Common myeloid progenitor, CD34-positive (primary cell): ENCODE measurements around the gene DHRS13.

ENCODE experiments used
- CTCF ChIA-PET: fragments of 350-600 bp; sonication (Branson Sonifier 250); formaldehyde crosslinking; loops from one replicate; lab custom pipeline; 2021; ENCODE audit warnings: antibody characterized with exemption; lab: Charles Lee
- POLR2A ChIA-PET: fragments of 350-600 bp; sonication (Branson Sonifier 250); formaldehyde crosslinking; loops from one replicate; lab custom pipeline; 2021; ENCODE audit warnings: antibody characterized with exemption; lab: Charles Lee
- DNase-seq, 3 donors: peaks; one replicate each; pipeline versions ENCODE4 v3.0.0 to v3.0.0-alpha.2; 2013
- H3K27ac ChIP-seq, 2 experiments: 1 replicate in 1 of 2; 2 replicates in 1 of 2; pipeline ENCODE4 v1.7.0; 2013; ENCODE audit warnings: inconsistent platforms in 2 of 2, low read length in 2 of 2, mild to moderate bottlenecking in 2 of 2, low read depth in 1 of 2, moderate library complexity in 1 of 2; ENCODE audit not compliant: severe bottlenecking in 2 of 2, insufficient read depth in 1 of 2, poor library complexity in 1 of 2
- H3K27me3 ChIP-seq, 5 experiments: replicated peaks in 2 of 5; 1 replicate in 3 of 5; 2 replicates in 2 of 5; pipeline versions ENCODE4 v1.6.1 to v1.7.0; 2013; ENCODE audit warnings: low read length in 4 of 5, mild to moderate bottlenecking in 2 of 5, moderate library complexity in 2 of 5, inconsistent platforms in 1 of 5; ENCODE audit not compliant: insufficient read depth in 5 of 5, control insufficient read depth in 4 of 5
- H3K36me3 ChIP-seq, 4 experiments: 1 replicate in 2 of 4; 2 replicates in 2 of 4; pipeline versions ENCODE4 v1.6.1 to v1.7.0; 2013; ENCODE audit warnings: low read length in 3 of 4, control low read depth in 1 of 4, mild to moderate bottlenecking in 1 of 4; ENCODE audit not compliant: control insufficient read depth in 4 of 4, insufficient read depth in 4 of 4
- H3K4me1 ChIP-seq, 4 experiments: 1 replicate in 3 of 4; 2 replicates in 1 of 4; pipeline versions ENCODE4 v1.6.1 to v1.7.1; 2013; ENCODE audit warnings: low read length in 3 of 4, mild to moderate bottlenecking in 3 of 4, control low read depth in 1 of 4, inconsistent platforms in 1 of 4, moderate library complexity in 1 of 4; ENCODE audit not compliant: control insufficient read depth in 4 of 4, insufficient read depth in 4 of 4; ENCODE audit errors: control extremely low read depth in 1 of 4
- H3K4me3 ChIP-seq, 7 experiments: 1 replicate in 4 of 7; 2 replicates in 3 of 7; pipeline versions ENCODE4 v1.5.1 to v1.7.0; 2013; ENCODE audit warnings: mild to moderate bottlenecking in 7 of 7, low read length in 6 of 7, moderate library complexity in 6 of 7, inconsistent platforms in 2 of 7, low read depth in 2 of 7, control low read depth in 1 of 7; ENCODE audit not compliant: insufficient read depth in 4 of 7, control insufficient read depth in 1 of 7; ENCODE audit errors: extremely low read depth in 1 of 7
- H3K9me3 ChIP-seq, 5 experiments: 1 replicate in 4 of 5; 2 replicates in 1 of 5; pipeline versions ENCODE4 v1.6.1 to v1.7.1; 2013; ENCODE audit warnings: low read length in 4 of 5, mild to moderate bottlenecking in 2 of 5, inconsistent platforms in 1 of 5, low read depth in 1 of 5, moderate library complexity in 1 of 5; ENCODE audit not compliant: control insufficient read depth in 4 of 5, insufficient read depth in 2 of 5; ENCODE audit errors: control extremely low read depth in 1 of 5
- WGBS: methylation state at CpG from one replicate; pipeline ENCODE4 v1.1.5; 2013; ENCODE audit not compliant: insufficient coverage; 5-methylcytosine and 5-hydroxymethylcytosine counted together

DHRS13 gene

DNA sequence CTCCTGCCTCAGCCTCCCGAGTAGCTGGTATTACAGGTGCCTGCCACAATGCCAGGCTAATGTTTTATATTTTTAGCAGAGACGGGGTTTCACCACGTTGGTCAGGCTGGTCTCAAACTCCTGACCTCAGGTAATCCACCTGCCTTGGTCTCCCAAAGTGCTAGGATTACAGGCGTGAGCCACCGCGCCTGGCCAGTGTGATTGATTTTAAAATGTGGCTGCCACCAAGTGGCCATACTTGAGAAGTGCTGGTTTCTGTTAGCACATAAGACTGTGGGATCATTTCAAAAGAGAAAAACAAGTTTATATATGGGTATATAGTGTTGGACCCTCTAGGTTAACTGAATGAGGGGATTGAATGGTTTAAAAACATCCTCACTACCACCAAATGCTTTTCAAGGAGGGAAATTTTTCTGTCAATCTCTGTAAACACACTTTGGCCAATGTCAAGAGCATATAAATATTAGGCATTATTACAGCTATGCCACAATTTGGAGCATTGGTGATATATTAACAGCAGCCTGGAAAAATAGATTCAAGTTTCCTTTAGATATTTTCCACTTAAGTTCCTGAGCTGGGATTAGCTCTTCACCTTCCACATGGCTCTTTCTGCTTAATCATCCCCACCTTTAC lies 13.5 kb upstream of the DHRS13 start:
- H3K36me3 ChIP-seq = peaks cover 22 to 92% (median 79%) of the 10 kb centered on the region in 4 experiments
- CTCF ChIA-PET = interaction anchor here (0.7 to 17.7 kb wide), 17 partner anchors 6 to 190 kb away, joined by 3 to 216 read pairs (median 5); partner anchors contain the start of genes DHRS13 and TLCD1
- POLR2A ChIA-PET = no interaction called here
- no peaks in the 10 kb centered on the region for H3K9me3 ChIP-seq
- no peak overlapping the region for H3K27ac ChIP-seq
- H3K4me3 ChIP-seq = no peak overlapping the region
- no peaks in the 10 kb centered on the region for H3K4me1 ChIP-seq
- peak; percentile 45 to 63 (median 59) for DNase-seq
- 53% methylated on average over 6 of the region's 6 CpGs for WGBS
- no peaks in the 10 kb centered on the region for H3K27me3 ChIP-seq

- Histone ChIP-seq H3K27ac (no peak overlapping the region), H3K27me3 (no peaks in the 10 kb centered on the region), H3K36me3 (peaks cover 42 to 94% (median 86%) of the 10 kb centered on the region in 4 experiments), H3K4me1 (no peaks in the 10 kb centered on the region), H3K4me3 (no peak overlapping the region), H3K9me3 (no peaks in the 10 kb centered on the region)
- WGBS = 100% methylated on average over 5 of the region's 6 CpGs
- no peak for DNase-seq
- POLR2A ChIA-PET = no interaction called here
- CTCF ChIA-PET = interaction anchor here (0.9 to 17.7 kb wide), 10 partner anchors 10 to 159 kb away, joined by 3 to 216 read pairs (median 4); partner anchors contain the start of gene DHRS13
These were observed 10.1 kb upstream of the DHRS13 start for GRCh38 chr17:28912938-28913333.

DNA sequence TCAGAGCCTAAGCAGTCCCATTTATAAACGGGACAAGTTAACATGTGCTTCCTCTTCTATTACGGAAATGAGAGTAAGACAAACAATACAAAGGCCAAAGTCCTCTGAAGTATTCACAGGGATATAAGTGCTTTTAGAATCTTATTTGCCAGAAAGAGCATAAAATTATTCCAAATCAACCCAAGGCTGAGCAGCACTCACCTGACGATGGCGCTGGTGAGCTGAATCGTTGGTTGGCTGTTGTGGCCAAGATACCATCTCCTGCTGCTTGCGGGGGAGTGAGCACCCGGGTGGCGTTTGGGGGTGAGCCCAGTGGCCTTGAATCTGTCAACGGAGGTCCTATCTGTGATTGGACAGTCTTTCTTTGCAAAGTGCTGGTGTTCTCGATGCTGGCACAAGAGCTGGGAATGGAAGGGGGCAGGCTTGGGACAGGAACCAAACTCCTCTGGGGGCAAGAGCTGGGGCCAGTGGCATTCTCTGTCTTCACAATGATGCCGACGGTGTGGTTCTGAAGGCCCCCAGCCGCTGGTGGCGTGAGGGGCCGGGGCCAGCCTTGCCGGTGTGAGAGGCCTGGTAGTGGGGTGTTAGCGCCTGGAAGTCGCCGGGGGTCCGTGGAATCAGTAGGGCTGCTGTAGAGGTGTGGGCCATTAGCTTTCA lies 9.5 kb upstream of the DHRS13 start:
- H3K36me3 ChIP-seq = peaks cover 43 to 94% (median 87%) of the 10 kb centered on the region in 4 experiments
- ChIA-PET CTCF (interaction anchor here (0.9 to 17.7 kb wide), 9 partner anchors 9 to 158 kb away, joined by 3 to 216 read pairs (median 4); partner anchors contain the start of gene DHRS13), POLR2A (no interaction called here)

GRCh38 chr17:28911411-28912045 lies 8.6 kb upstream of the DHRS13 start:
- Histone ChIP-seq H3K4me1 (no peaks in the 10 kb centered on the region), H3K4me3 (no peak overlapping the region), H3K36me3 (peaks cover 44 to 94% (median 86%) of the 10 kb centered on the region in 4 experiments), H3K9me3 (no peaks in the 10 kb centered on the region), H3K27me3 (no peaks in the 10 kb centered on the region), H3K27ac (no peak overlapping the region)
- no peak for DNase-seq
- ChIA-PET POLR2A (no interaction called here), CTCF (interaction anchor here (1.0 to 17.7 kb wide), 10 partner anchors 11 to 186 kb away, joined by 3 to 216 read pairs (median 6); partner anchors contain the start of genes FLOT2 and TLCD1)
- WGBS = 97% methylated on average over 13 of the region's 13 CpGs

More for the DNA sequence above, 9.5 kb upstream of the DHRS13 start:
- no peak overlapping the region for H3K27ac ChIP-seq
- H3K4me3 ChIP-seq = no peak overlapping the region
- H3K9me3 ChIP-seq = no peaks in the 10 kb centered on the region
- no peaks in the 10 kb centered on the region for H3K27me3 ChIP-seq
- WGBS = 95% methylated on average over 16 of the region's 20 CpGs
- H3K4me1 ChIP-seq = no peaks in the 10 kb centered on the region
- DNase-seq = peak in 2 of 3 donors; percentile 41 to 49

- Histone ChIP-seq H3K9me3 (no peaks in the 10 kb centered on the region), H3K27me3 (no peaks in the 10 kb centered on the region), H3K36me3 (peaks cover 42 to 96% (median 89%) of the 10 kb centered on the region in 4 experiments), H3K4me1 (no peaks in the 10 kb centered on the region), H3K27ac (no peak overlapping the region), H3K4me3 (no peak overlapping the region)
- DNase-seq = no peak
- ChIA-PET CTCF (interaction anchor here (1.2 to 17.7 kb wide), 8 partner anchors 12 to 185 kb away, joined by 3 to 216 read pairs (median 7); partner anchors contain the start of genes FLOT2 and TLCD1), POLR2A (no interaction called here)
- WGBS = no CpG with 5 or more reads among the region's 1 CpG
These were observed 7.7 kb upstream of the DHRS13 start for GRCh38 chr17:28910534-28910933.

- ChIA-PET CTCF (interaction anchor here (1.0 to 17.7 kb wide), 6 partner anchors 14 to 60 kb away, joined by 3 to 216 read pairs (median 8); no protein-coding TSS in a partner anchor), POLR2A (interaction anchor here (2.8 kb wide), 1 partner anchor 17 kb away, joined by 9 read pairs; no protein-coding TSS in a partner anchor)
- peaks cover 42 to 89% (median 76%) of the 10 kb centered on the region in 4 experiments for H3K36me3 ChIP-seq
- peak overlapping the region in 1 of 2 experiments; percentile 18 for H3K27ac ChIP-seq
- no peak for DNase-seq
- WGBS = 100% methylated on average over 4 of the region's 6 CpGs
- H3K9me3 ChIP-seq = no peaks in the 10 kb centered on the region
- H3K4me1 ChIP-seq = no peaks in the 10 kb centered on the region
- no peak overlapping the region for H3K4me3 ChIP-seq
- no peaks in the 10 kb centered on the region for H3K27me3 ChIP-seq
These were observed 5.8 kb upstream of the DHRS13 start for GRCh38 chr17:28908640-28909167.
